Endothelial cell (in vitro differentiated cells): Measurements from ENCODE around the gene MLLT3. TPM values are rescaled to one million over a fixed set of nuclear protein-coding genes. Genes with fewer than 3 reads are reported as not detected.

ENCODE experiments used
- DNase-seq: peaks from one replicate; pipeline ENCODE4 v3.0.0; 2021; ENCODE audit warnings: low spot score
- H3K27ac Mint-ChIP-seq: one replicate; pipeline ENCODE4 v1.8.0; 2021; ENCODE audit warnings: mixed read lengths, inconsistent platforms; ENCODE audit not compliant: unreplicated experiment
- H3K27me3 Mint-ChIP-seq: one replicate; pipeline ENCODE4 v1.8.0; 2021; ENCODE audit warnings: mild to moderate bottlenecking, moderate library complexity, mixed read lengths, inconsistent platforms; ENCODE audit not compliant: unreplicated experiment
- H3K36me3 Mint-ChIP-seq: one replicate; pipeline ENCODE4 v1.8.0; 2021; ENCODE audit warnings: mild to moderate bottlenecking, low read depth, mixed read lengths, inconsistent platforms; ENCODE audit not compliant: unreplicated experiment
- H3K4me1 Mint-ChIP-seq: one replicate; pipeline ENCODE4 v1.8.0; 2021; ENCODE audit warnings: mild to moderate bottlenecking, mixed read lengths, inconsistent platforms; ENCODE audit not compliant: unreplicated experiment
- H3K4me3 Mint-ChIP-seq: one replicate; pipeline ENCODE4 v1.8.0; 2021; ENCODE audit warnings: mild to moderate bottlenecking, mixed read lengths, inconsistent platforms; ENCODE audit not compliant: unreplicated experiment
- H3K9me3 Mint-ChIP-seq: one replicate; pipeline ENCODE4 v1.8.0; 2021; ENCODE audit warnings: mixed read lengths, inconsistent platforms; ENCODE audit not compliant: unreplicated experiment
- total RNA-seq: library from RNA; stranded (reverse); fragmentation: NEBNext Ultra II Directional; extraction: Animal tissue kit (Norgen Biotek cat#: 25700); gene quantifications from one replicate; pipeline ENCODE4 v1.2.1, GENCODE V29; 2021; ENCODE audit not compliant: unreplicated experiment
- TF ChIP-seq, protein P1 (sequence below): fragments of 200-600 bp; sonication (generic); IDR thresholded peaks from one replicate; pipeline ENCODE4 v1.5.0; 2021; ENCODE audit warnings: antibody characterized with exemption; ENCODE audit not compliant: unreplicated experiment

The MLLT3 gene
- total RNA-seq, 1 donor from 2014 or later: 25.2 TPM

- TF ChIP-seq, protein P1, sequence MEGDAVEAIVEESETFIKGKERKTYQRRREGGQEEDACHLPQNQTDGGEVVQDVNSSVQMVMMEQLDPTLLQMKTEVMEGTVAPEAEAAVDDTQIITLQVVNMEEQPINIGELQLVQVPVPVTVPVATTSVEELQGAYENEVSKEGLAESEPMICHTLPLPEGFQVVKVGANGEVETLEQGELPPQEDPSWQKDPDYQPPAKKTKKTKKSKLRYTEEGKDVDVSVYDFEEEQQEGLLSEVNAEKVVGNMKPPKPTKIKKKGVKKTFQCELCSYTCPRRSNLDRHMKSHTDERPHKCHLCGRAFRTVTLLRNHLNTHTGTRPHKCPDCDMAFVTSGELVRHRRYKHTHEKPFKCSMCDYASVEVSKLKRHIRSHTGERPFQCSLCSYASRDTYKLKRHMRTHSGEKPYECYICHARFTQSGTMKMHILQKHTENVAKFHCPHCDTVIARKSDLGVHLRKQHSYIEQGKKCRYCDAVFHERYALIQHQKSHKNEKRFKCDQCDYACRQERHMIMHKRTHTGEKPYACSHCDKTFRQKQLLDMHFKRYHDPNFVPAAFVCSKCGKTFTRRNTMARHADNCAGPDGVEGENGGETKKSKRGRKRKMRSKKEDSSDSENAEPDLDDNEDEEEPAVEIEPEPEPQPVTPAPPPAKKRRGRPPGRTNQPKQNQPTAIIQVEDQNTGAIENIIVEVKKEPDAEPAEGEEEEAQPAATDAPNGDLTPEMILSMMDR: no peak
- no peak for DNase-seq
- Mint-ChIP-seq H3K9me3 (no peaks in the 10 kb centered on the region), H3K27me3 (no peaks in the 10 kb centered on the region), H3K27ac (no peak overlapping the region), H3K4me3 (no peak overlapping the region), H3K36me3 (no peaks in the 10 kb centered on the region), H3K4me1 (peaks cover 20% of the 10 kb centered on the region)
Observed at GRCh38 chr9:20380546-20380945, 241.8 kb downstream of the MLLT3 start.

DNA sequence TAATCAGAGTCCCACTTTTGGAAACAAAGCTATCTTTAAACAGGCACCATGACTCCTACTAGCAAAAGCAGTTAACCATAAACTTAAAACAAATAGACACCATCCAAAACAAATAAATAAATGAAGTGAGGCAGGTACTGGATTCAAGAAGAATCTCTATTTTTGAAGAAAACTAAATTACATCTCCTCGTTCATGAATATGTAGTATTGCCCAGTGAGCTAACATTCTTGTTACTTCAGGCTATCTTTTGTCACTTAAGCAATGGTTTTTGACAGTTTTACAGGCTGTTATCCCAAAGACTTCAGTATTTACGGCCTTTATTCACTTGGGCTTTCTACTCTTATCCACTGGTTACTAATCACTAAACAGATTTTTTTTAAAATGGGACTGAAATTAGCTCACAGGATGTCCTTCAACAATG lies 242.5 kb downstream of the MLLT3 start:
- no peak for DNase-seq
- TF ChIP-seq, protein P1: no peak
- Mint-ChIP-seq H3K4me3 (no peak overlapping the region), H3K27me3 (no peaks in the 10 kb centered on the region), H3K9me3 (no peaks in the 10 kb centered on the region), H3K36me3 (no peaks in the 10 kb centered on the region), H3K4me1 (peaks cover 20% of the 10 kb centered on the region), H3K27ac (peak overlapping the region; percentile 2)

- no peaks in the 10 kb centered on the region for H3K36me3 Mint-ChIP-seq
- H3K27me3 Mint-ChIP-seq: no peaks in the 10 kb centered on the region
- no peak overlapping the region for H3K4me3 Mint-ChIP-seq
- no peak overlapping the region for H3K27ac Mint-ChIP-seq
- no peaks in the 10 kb centered on the region for H3K9me3 Mint-ChIP-seq
- DNase-seq: no peak
- H3K4me1 Mint-ChIP-seq: peaks cover 20% of the 10 kb centered on the region
- TF ChIP-seq, protein P1: no peak
Observed at GRCh38 chr9:20378851-20379250, 243.4 kb downstream of the MLLT3 start.

DNA sequence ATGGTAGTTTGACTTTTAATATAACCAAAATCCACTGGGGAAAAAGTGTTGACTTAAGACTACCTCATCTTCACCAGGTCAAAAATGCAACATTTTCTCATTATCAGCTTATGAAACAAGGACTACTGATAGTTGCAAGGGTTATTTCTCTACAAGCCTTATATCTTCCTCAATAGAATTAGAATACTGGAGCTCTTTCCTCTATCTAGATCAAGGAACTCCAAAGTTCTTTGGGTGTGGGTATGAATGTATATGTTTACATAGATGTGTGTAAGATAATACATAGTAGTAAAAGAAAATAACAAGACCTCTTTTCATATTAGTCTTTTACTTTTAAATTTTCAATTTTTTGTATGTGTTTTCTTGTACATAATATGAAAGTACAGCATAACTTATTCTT lies 244.5 kb downstream of the MLLT3 start:
- Mint-ChIP-seq H3K4me1 (peaks cover 20% of the 10 kb centered on the region), H3K36me3 (no peaks in the 10 kb centered on the region), H3K27me3 (no peaks in the 10 kb centered on the region), H3K9me3 (no peaks in the 10 kb centered on the region), H3K27ac (no peak overlapping the region), H3K4me3 (no peak overlapping the region)
- DNase-seq: no peak
- TF ChIP-seq, protein P1: no peak

DNA sequence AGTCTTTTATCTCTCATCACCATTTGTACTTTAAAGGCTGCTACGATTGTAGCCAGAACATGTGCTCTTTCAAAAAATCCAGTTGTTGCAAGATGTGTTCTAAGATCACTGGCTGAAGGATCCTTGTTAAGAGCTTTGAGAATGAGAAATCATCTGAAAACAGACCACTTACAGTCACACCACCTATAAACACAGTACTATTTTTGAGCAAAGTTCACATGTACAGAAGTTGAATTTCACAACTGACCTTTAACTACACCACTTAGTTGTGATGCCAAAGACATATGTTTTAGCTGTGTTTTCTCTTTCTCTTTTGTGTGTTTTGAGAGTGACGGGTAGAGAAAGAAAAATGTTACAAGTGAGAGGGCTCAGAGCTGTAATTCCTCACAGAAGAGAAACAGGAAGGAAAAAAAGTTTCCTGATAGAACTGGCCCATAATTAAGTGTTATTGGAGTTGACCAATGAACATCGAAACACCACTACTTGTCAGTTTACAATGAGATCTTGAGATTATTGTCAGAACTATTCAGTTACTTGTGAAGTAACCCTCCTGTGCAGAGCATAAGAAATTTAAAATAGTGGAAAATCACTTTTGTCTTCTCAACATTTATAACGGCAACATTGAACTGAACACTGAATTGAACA lies 245.4 kb downstream of the MLLT3 start:
- Mint-ChIP-seq H3K27ac (no peak overlapping the region), H3K4me3 (no peak overlapping the region), H3K36me3 (peaks cover 1% of the 10 kb centered on the region), H3K27me3 (no peaks in the 10 kb centered on the region), H3K9me3 (no peaks in the 10 kb centered on the region), H3K4me1 (peaks cover 20% of the 10 kb centered on the region)
- TF ChIP-seq, protein P1: no peak
- DNase-seq: no peak
